Measurements from ENCODE around the gene SLC22A23. TPM values are rescaled to one million over a fixed set of nuclear protein-coding genes. Genes with fewer than 3 reads are reported as not detected.

SLC22A23 gene
- total and polyA plus RNA-seq, 2 of the 4 experiments (the other 2 are of a cell fraction) = 0.72 to 1.6 TPM

DNA sequence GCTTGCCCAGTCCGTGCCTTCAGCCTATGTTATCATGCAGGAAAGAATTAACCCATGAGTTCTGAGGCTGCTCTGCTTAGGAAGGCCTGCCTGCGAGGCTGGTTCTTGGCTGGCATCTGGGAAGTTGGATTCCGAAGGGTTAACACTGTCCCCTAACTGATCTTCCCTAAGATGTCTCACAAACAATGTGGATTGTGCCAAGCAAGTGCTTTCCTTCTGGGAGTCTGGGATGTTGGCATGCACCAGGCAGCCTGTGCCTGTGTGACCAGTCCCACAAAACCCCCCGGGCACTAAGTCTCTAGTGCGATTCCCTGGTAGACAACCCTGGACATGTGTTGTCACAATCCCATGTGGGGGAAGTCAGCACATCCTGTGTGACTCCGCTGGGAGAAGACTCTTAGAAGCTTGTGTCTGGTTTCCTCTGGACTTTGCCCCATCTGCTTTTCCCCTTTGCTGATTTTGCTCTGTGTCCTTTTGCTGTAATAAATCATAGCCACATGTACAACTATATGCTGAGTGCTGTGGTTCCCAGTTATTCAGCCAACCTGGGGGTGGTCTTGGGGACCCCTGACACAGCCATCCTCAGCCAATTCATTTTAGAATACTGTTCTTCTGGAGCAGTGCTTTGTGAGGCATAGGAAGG lies 83.8 kb downstream of the SLC22A23 start:
- whole genome bisulfite sequencing, 2 experiments (ENCODE audit: extremely low coverage in 2 of 2, insufficient read length in 1 of 2) = 80% methylated on average over 3 of the region's 6 CpGs; no CpG with 5 or more reads in 1 of the 2 experiments
- Histone ChIP-seq H4K20me1 (ENCODE audit: insufficient read depth, low read length) (no peaks in the 10 kb centered on the region), H2BK20ac (ENCODE audit: low read depth, low read length) (no peak overlapping the region), H3K36me3 (ENCODE audit: control insufficient read depth, insufficient read depth, low read length) (no peaks in the 10 kb centered on the region), H2AK5ac (ENCODE audit: low read depth, low read length) (no peak overlapping the region), H3K56ac (ENCODE audit: extremely low read depth, insufficient read depth, low read length) (no peak overlapping the region), H3K9ac (ENCODE audit: low read depth, low read length) (no peak overlapping the region), H2AK9ac (replicated peaks; ENCODE audit: low read depth, low read length, poor library complexity) (no peak overlapping the region), H3K27ac (ENCODE audit: insufficient read depth, low read length) (no peak overlapping the region), H4K5ac (ENCODE audit: low read depth, low read length) (no peak overlapping the region), H3K9me3 (ENCODE audit: control insufficient read depth, insufficient read depth, low read length) (no peaks in the 10 kb centered on the region), H3K18ac (ENCODE audit: low read depth, low read length) (no peak overlapping the region), H2AFZ (replicated peaks; ENCODE audit: low read length, poor library complexity) (no peak overlapping the region), H3K27me3 (ENCODE audit: control insufficient read depth, insufficient read depth, low read length) (peaks cover 24% of the 10 kb centered on the region), H2BK15ac (ENCODE audit: low read depth, low read length) (no peak overlapping the region), H4K91ac (ENCODE audit: insufficient read depth, low read depth, low read length) (no peak overlapping the region), H3K4ac (ENCODE audit: low read depth, low read length) (no peak overlapping the region), H3K4me1 (ENCODE audit: control insufficient read depth, insufficient read depth, low read length) (no peaks in the 10 kb centered on the region), H3K23ac (ENCODE audit: low read depth, low read length) (no peak overlapping the region), H3K4me3 (ENCODE audit: insufficient read depth, low read depth, low read length) (no peak overlapping the region), H3K9me1 (ENCODE audit: insufficient read depth, low read length) (no peaks in the 10 kb centered on the region), H2BK5ac (ENCODE audit: low read depth, low read length, poor library complexity, severe bottlenecking) (no peak overlapping the region), H3K79me1 (ENCODE audit: low read depth in 1 of 2, low read length in 2 of 2) (no peaks in the 10 kb centered on the region), H2BK120ac (ENCODE audit: low read depth, low read length) (no peak overlapping the region), H3K4me2 (ENCODE audit: low read depth, low read length) (no peak overlapping the region), H4K8ac (ENCODE audit: low read depth in 2 of 2, low read length in 2 of 2) (no peak overlapping the region), H3K14ac (replicated peaks; ENCODE audit: low read depth, low read length) (no peak overlapping the region)
- dilution Hi-C loops (cut with HindIII; ENCODE audit: low sequenced_read_pairs, unreplicated experiment) = no loop called here
- in situ Hi-C loops (cut with MboI; ENCODE audit: low sequenced_read_pairs) = no loop called here
- intact Hi-C loops (cut with micrococcal nuclease) = no loop called here
- no peak for TF ChIP-seq USF2 (IDR thresholded peaks at IDR 0.05; ENCODE audit: low read depth, low read length)
- no peak for TF ChIP-seq POLR2A (IDR thresholded peaks at IDR 0.05; ENCODE audit: low read depth, low read length)
- TF ChIP-seq, protein P1, sequence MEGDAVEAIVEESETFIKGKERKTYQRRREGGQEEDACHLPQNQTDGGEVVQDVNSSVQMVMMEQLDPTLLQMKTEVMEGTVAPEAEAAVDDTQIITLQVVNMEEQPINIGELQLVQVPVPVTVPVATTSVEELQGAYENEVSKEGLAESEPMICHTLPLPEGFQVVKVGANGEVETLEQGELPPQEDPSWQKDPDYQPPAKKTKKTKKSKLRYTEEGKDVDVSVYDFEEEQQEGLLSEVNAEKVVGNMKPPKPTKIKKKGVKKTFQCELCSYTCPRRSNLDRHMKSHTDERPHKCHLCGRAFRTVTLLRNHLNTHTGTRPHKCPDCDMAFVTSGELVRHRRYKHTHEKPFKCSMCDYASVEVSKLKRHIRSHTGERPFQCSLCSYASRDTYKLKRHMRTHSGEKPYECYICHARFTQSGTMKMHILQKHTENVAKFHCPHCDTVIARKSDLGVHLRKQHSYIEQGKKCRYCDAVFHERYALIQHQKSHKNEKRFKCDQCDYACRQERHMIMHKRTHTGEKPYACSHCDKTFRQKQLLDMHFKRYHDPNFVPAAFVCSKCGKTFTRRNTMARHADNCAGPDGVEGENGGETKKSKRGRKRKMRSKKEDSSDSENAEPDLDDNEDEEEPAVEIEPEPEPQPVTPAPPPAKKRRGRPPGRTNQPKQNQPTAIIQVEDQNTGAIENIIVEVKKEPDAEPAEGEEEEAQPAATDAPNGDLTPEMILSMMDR (conservative IDR thresholded peaks at IDR 0.05; ENCODE audit: low read depth, low read length) = no peak
- TF ChIP-seq RAD21 (IDR thresholded peaks at IDR 0.05; ENCODE audit: low read length) = no peak
- TF ChIP-seq SMC3 (IDR thresholded peaks at IDR 0.05; ENCODE audit: low read depth, low read length) = no peak
- DNase-seq = no peak
- POLR2A ChIA-PET (ENCODE audit: unreplicated experiment) = no interaction called here
- no TSS peak for BruUV-seq (replicated peaks)
- CTCF ChIA-PET = no interaction called here
- no peak for ATAC-seq (ENCODE audit: low read depth)
